ENCODE measurements around the gene NSL1. TPM values are rescaled to one million over a fixed set of nuclear protein-coding genes. Genes with fewer than 3 reads are reported as not detected.

NSL1 gene
- total and polyA plus RNA-seq, 2 donors (not counting 1 experiment from before 2014, with no cell fraction given) = 21.4 to 24.4 TPM

DNA sequence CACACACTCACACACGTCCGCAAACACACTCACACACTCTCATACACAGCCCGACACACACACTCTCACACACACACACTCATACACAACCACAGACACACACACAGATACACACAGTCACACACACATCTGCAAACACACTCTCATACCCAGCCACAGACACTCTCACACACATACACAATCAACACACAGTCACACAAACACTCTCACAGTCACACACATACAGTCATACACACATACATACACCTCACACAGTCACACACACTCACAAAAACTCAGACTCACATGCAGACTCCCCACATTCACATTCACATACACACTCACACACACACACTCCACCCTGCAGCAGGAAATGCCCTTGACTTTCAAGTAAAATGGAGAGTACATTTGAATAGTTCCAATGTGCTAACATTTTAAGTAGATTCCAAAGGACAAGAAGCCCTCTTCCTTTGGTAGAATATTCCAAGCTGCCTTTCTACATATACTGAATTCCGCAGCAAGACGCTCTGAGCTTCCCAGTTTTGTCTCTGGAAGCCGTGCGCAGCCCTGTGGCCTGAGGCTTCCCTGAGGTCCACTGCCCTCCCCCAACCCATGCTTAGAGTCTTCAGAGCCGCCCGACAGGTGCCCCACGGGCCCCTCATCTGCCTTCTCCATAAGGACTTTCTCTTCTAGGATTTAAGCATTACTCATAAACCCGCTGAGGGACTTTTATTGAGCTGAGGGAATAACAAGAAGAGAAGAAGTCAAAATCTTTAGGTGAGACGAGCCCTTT is 101.6 kb downstream of the NSL1 start:
- Histone ChIP-seq H3K4me1 (ENCODE audit: control insufficient read depth, extremely low read depth, insufficient read depth, low read length) (peaks cover 4% of the 10 kb centered on the region), H2AFZ (ENCODE audit: low read length) (no peak overlapping the region), H3K27ac (ENCODE audit: insufficient read depth, low read length) (no peak overlapping the region), H3K79me2 (ENCODE audit: control insufficient read depth, insufficient read depth, low read length) (no peaks in the 10 kb centered on the region), H4K20me1 (ENCODE audit: control insufficient read depth, extremely low read depth, insufficient read depth, low read length) (no peaks in the 10 kb centered on the region), H3K27me3 (ENCODE audit: control insufficient read depth, insufficient read depth, low read length) (no peaks in the 10 kb centered on the region), H3K36me3 (ENCODE audit: control insufficient read depth, insufficient read depth, low read length) (peaks cover 1% of the 10 kb centered on the region), H3K4me2 (ENCODE audit: extremely low read depth, insufficient read depth, low read length) (no peak overlapping the region), H3K9ac (ENCODE audit: insufficient read depth, low read length) (no peak overlapping the region), H3K4me3 (replicated peaks in 1 of 4; ENCODE audit: control extremely low read depth in 1 of 4, insufficient read depth in 1 of 4, low read depth in 3 of 4, low read length in 4 of 4) (no peak overlapping the region), H3K9me3 (ENCODE audit: control insufficient read depth, insufficient read depth, low read depth, low read length) (no peaks in the 10 kb centered on the region)
- no peak for DNase-seq (ENCODE audit: low read depth in 2 of 2)
- TF ChIP-seq EZH2 (IDR thresholded peaks at IDR 0.05; ENCODE audit: low read length, missing control alignments) = no peak
- TF ChIP-seq, protein P1, sequence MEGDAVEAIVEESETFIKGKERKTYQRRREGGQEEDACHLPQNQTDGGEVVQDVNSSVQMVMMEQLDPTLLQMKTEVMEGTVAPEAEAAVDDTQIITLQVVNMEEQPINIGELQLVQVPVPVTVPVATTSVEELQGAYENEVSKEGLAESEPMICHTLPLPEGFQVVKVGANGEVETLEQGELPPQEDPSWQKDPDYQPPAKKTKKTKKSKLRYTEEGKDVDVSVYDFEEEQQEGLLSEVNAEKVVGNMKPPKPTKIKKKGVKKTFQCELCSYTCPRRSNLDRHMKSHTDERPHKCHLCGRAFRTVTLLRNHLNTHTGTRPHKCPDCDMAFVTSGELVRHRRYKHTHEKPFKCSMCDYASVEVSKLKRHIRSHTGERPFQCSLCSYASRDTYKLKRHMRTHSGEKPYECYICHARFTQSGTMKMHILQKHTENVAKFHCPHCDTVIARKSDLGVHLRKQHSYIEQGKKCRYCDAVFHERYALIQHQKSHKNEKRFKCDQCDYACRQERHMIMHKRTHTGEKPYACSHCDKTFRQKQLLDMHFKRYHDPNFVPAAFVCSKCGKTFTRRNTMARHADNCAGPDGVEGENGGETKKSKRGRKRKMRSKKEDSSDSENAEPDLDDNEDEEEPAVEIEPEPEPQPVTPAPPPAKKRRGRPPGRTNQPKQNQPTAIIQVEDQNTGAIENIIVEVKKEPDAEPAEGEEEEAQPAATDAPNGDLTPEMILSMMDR (conservative IDR thresholded peaks at IDR 0.05 in 1 of 2, IDR thresholded peaks at IDR 0.05 in 1 of 2; ENCODE audit: low read depth in 1 of 2, low read length in 2 of 2) = no peak

DNA sequence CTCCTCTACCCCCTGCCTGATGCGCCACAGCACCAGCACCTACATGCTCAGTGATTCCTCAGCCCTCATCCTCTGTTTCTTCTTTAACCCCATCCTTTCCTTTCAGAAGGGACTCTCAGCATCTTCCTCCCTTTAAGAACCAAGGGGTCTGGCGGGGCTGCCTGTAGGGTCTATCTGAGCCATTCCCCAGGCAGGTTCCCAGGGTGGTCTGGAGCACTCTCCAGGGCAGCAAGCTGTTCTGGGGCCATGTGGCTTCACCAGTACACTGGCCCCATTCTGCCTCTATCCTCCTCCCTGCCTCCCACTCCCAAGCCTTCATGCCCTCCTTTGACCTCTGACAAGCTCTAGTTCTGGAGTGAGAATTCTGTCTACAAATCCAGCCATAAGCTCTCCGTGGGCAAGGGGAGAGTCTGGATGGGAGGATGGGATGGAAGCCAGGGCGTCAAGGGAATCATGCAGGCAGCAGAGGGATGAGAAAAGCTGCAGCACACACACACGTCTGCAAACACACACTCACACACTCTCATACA is 102.3 kb downstream of the NSL1 start:
- Histone ChIP-seq H3K9me3 (ENCODE audit: control insufficient read depth, insufficient read depth, low read depth, low read length) (no peaks in the 10 kb centered on the region), H3K79me2 (ENCODE audit: control insufficient read depth, insufficient read depth, low read length) (no peaks in the 10 kb centered on the region), H3K4me2 (ENCODE audit: extremely low read depth, insufficient read depth, low read length) (no peak overlapping the region), H3K27ac (ENCODE audit: insufficient read depth, low read length) (no peak overlapping the region), H3K9ac (ENCODE audit: insufficient read depth, low read length) (no peak overlapping the region), H3K27me3 (ENCODE audit: control insufficient read depth, insufficient read depth, low read length) (no peaks in the 10 kb centered on the region), H3K4me3 (replicated peaks in 1 of 4; ENCODE audit: control extremely low read depth in 1 of 4, insufficient read depth in 1 of 4, low read depth in 3 of 4, low read length in 4 of 4) (no peak overlapping the region), H4K20me1 (ENCODE audit: control insufficient read depth, extremely low read depth, insufficient read depth, low read length) (no peaks in the 10 kb centered on the region), H3K4me1 (ENCODE audit: control insufficient read depth, extremely low read depth, insufficient read depth, low read length) (peaks cover 4% of the 10 kb centered on the region), H3K36me3 (ENCODE audit: control insufficient read depth, insufficient read depth, low read length) (peaks cover 1% of the 10 kb centered on the region), H2AFZ (ENCODE audit: low read length) (no peak overlapping the region)
- no peak for DNase-seq (ENCODE audit: low read depth in 2 of 2)
- no peak for TF ChIP-seq EZH2 (IDR thresholded peaks at IDR 0.05; ENCODE audit: low read length, missing control alignments)
- TF ChIP-seq, protein P1 (conservative IDR thresholded peaks at IDR 0.05 in 1 of 2, IDR thresholded peaks at IDR 0.05 in 1 of 2; ENCODE audit: low read depth in 1 of 2, low read length in 2 of 2) = no peak

DNA sequence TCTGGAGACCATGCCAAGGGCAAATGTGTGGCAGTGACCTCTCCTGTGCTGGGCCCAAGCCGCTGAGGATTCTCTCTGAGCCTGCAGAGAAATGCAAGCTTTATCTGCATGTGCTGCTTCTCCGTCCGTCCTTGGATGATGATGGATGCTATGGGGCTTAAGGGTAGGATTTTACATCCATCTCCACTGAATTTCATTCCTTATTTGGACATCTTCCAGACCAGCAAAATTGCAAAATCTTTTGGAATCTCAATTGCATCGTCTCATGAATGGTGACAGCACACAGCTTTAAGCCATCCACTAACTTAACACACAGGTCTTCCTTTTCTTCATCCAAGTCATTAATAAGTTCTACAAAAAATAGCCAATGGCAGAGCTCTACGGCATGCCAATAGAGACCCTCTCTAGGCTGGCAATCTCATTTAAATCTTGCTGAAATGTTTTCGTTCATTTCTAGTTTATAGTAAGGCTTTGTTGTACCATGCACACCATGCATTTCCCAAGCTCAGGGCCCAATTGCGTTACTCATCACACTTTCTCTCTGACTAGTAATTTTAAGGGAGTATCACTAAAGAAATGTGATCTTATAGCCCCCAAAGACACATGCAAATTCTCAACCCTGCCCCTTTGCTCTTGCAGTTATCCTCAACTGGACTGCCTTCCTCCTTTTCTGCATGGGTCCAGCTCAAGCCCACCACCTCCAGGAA is 103.1 kb downstream of the NSL1 start:
- H3K27me3 ChIP-seq (ENCODE audit: control insufficient read depth, insufficient read depth, low read length) = no peaks in the 10 kb centered on the region
- peak; percentile 24 to 85 for DNase-seq (ENCODE audit: low read depth in 2 of 2)
- H3K9me3 ChIP-seq (ENCODE audit: control insufficient read depth, insufficient read depth, low read depth, low read length) = no peaks in the 10 kb centered on the region
- H3K79me2 ChIP-seq (ENCODE audit: control insufficient read depth, insufficient read depth, low read length) = no peaks in the 10 kb centered on the region
- H3K4me1 ChIP-seq (ENCODE audit: control insufficient read depth, extremely low read depth, insufficient read depth, low read length) = peaks cover 4% of the 10 kb centered on the region
- H2AFZ ChIP-seq (ENCODE audit: low read length) = no peak overlapping the region
- no peak for TF ChIP-seq EZH2 (IDR thresholded peaks at IDR 0.05; ENCODE audit: low read length, missing control alignments)
- TF ChIP-seq, protein P1 (conservative IDR thresholded peaks at IDR 0.05 in 1 of 2, IDR thresholded peaks at IDR 0.05 in 1 of 2; ENCODE audit: low read depth in 1 of 2, low read length in 2 of 2) = no peak
- peaks cover 1% of the 10 kb centered on the region for H3K36me3 ChIP-seq (ENCODE audit: control insufficient read depth, insufficient read depth, low read length)
- no peak overlapping the region for H3K4me2 ChIP-seq (ENCODE audit: extremely low read depth, insufficient read depth, low read length)
- no peak overlapping the region for H3K9ac ChIP-seq (ENCODE audit: insufficient read depth, low read length)
- no peak overlapping the region for H3K4me3 ChIP-seq (replicated peaks in 1 of 4; ENCODE audit: control extremely low read depth in 1 of 4, insufficient read depth in 1 of 4, low read depth in 3 of 4, low read length in 4 of 4)
- H4K20me1 ChIP-seq (ENCODE audit: control insufficient read depth, extremely low read depth, insufficient read depth, low read length) = no peaks in the 10 kb centered on the region
- no peak overlapping the region for H3K27ac ChIP-seq (ENCODE audit: insufficient read depth, low read length)

Data from fibroblast of lung (primary cell).